ENCODE measurements around the gene DCAF4. TPM values are rescaled to one million over a fixed set of nuclear protein-coding genes. Genes with fewer than 3 reads are reported as not detected.

Gene DCAF4
- total RNA-seq, 4 donors from 2014 or later: 7.9 to 211 (median 22.8) TPM

GRCh38 chr14:72882463-72882862 is 43.8 kb upstream of the DCAF4 start:
- WGBS, 2 donors (ENCODE audit: low coverage in 1 of 2): 90 to 93% methylated on average over 3 to 7 of the region's 7 CpGs
- Histone ChIP-seq H3K36me3 (no peaks in the 10 kb centered on the region), H3K27ac (no peak overlapping the region), H3K4me3 (no peak overlapping the region), H3K9me3 (no peaks in the 10 kb centered on the region), H3K27me3 (no peaks in the 10 kb centered on the region), H3K4me1 (no peaks in the 10 kb centered on the region)
- intact Hi-C loops (cut with DNase I; ENCODE audit: low total_unique reads) (no loop called here), in situ Hi-C loops (cut with MboI; ENCODE audit: low pct_ligation_motif_present in 1 of 4, low pct_unique_long_range_greater_than_20kb in 1 of 4, low sequenced_read_pairs in 3 of 4) (no loop called here)
- TF ChIP-seq POLR2AphosphoS5 (IDR thresholded peaks at IDR 0.05) (no peak), POLR2A (IDR thresholded peaks at IDR 0.05) (no peak), CTCF (IDR thresholded peaks at IDR 0.05) (no peak), EP300 (IDR thresholded peaks at IDR 0.05; ENCODE audit: low read depth) (no peak)
- DNase-seq: no peak

- WGBS, 2 donors (ENCODE audit: low coverage in 1 of 2): 91% methylated on average over 2 of the region's 2 CpGs; no CpG with 5 or more reads in 1 of the 2 donors
- Histone ChIP-seq H3K4me3 (no peak overlapping the region), H3K27ac (no peak overlapping the region), H3K36me3 (no peaks in the 10 kb centered on the region), H3K27me3 (no peaks in the 10 kb centered on the region), H3K9me3 (no peaks in the 10 kb centered on the region), H3K4me1 (no peaks in the 10 kb centered on the region)
- in situ Hi-C loops (cut with MboI; ENCODE audit: low pct_ligation_motif_present in 1 of 4, low pct_unique_long_range_greater_than_20kb in 1 of 4, low sequenced_read_pairs in 3 of 4) (no loop called here), intact Hi-C loops (cut with DNase I; ENCODE audit: low total_unique reads) (no loop called here)
- TF ChIP-seq CTCF (IDR thresholded peaks at IDR 0.05): no peak
- TF ChIP-seq EP300 (IDR thresholded peaks at IDR 0.05; ENCODE audit: low read depth): no peak
- DNase-seq: no peak
These were observed 43.2 kb upstream of the DCAF4 start for GRCh38 chr14:72883109-72883508.

- in situ Hi-C loops (cut with MboI; ENCODE audit: low pct_ligation_motif_present in 1 of 4, low pct_unique_long_range_greater_than_20kb in 1 of 4, low sequenced_read_pairs in 3 of 4) (no loop called here), intact Hi-C loops (cut with DNase I; ENCODE audit: low total_unique reads) (no loop called here)
- Histone ChIP-seq H3K4me3 (no peak overlapping the region), H3K27ac (no peak overlapping the region), H3K4me1 (no peaks in the 10 kb centered on the region), H3K27me3 (no peaks in the 10 kb centered on the region), H3K36me3 (no peaks in the 10 kb centered on the region), H3K9me3 (no peaks in the 10 kb centered on the region)
- DNase-seq: no peak
- no peak for TF ChIP-seq CTCF (IDR thresholded peaks at IDR 0.05)
- no peak for TF ChIP-seq POLR2A (IDR thresholded peaks at IDR 0.05)
- no peak for TF ChIP-seq POLR2AphosphoS5 (IDR thresholded peaks at IDR 0.05)
- TF ChIP-seq EP300 (IDR thresholded peaks at IDR 0.05; ENCODE audit: low read depth): no peak
- 69 to 76% methylated on average over 3 to 4 of the region's 4 CpGs for WGBS, 2 donors (ENCODE audit: low coverage in 1 of 2)
These were observed 42.3 kb upstream of the DCAF4 start for GRCh38 chr14:72883961-72884360.

- Histone ChIP-seq H3K27ac (no peak overlapping the region), H3K9me3 (no peaks in the 10 kb centered on the region), H3K36me3 (no peaks in the 10 kb centered on the region), H3K4me3 (no peak overlapping the region), H3K27me3 (no peaks in the 10 kb centered on the region), H3K4me1 (no peaks in the 10 kb centered on the region)
- TF ChIP-seq POLR2A (IDR thresholded peaks at IDR 0.05): no peak
- no peak for TF ChIP-seq EP300 (IDR thresholded peaks at IDR 0.05; ENCODE audit: low read depth)
- TF ChIP-seq CTCF (IDR thresholded peaks at IDR 0.05): no peak
- TF ChIP-seq POLR2AphosphoS5 (IDR thresholded peaks at IDR 0.05): no peak
- WGBS, 2 donors (ENCODE audit: low coverage in 1 of 2): 94 to 100% methylated on average over 1 to 4 of the region's 4 CpGs
- in situ Hi-C loops (cut with MboI; ENCODE audit: low pct_ligation_motif_present in 1 of 4, low pct_unique_long_range_greater_than_20kb in 1 of 4, low sequenced_read_pairs in 3 of 4) (no loop called here), intact Hi-C loops (cut with DNase I; ENCODE audit: low total_unique reads) (no loop called here)
- DNase-seq: no peak
These were observed 41.9 kb upstream of the DCAF4 start for GRCh38 chr14:72884386-72884785.
